IMR-90 (cell line): ENCODE results near the gene SLCO3A1. TPM values are rescaled to one million over a fixed set of nuclear protein-coding genes. Genes with fewer than 3 reads are reported as not detected.

Experiments used
- ATAC-seq: fragments of 200-7000 bp; cut with Tn5 transposase; 2 replicates; pipeline ENCODE4 v1.9.1; 2020; ENCODE audit warnings: low read depth, mild to moderate bottlenecking, moderate library complexity
- BruUV-seq: library from RNA; stranded (reverse); fragments of 400-500 nt; replicated peaks from 2 replicates; lab custom pipeline; 2021; lab: Mats Ljungman, UMichigan
- CTCF ChIA-PET: fragments of 300-600 bp; formaldehyde crosslinking; extraction: SDS; loops from one replicate; lab custom pipeline; 2021; ENCODE audit warnings: antibody characterized with exemption; lab: Yijun Ruan, JAX
- POLR2A ChIA-PET: fragments of 300-600 bp; sonication (Branson Sonifier 250); formaldehyde crosslinking; loops from one replicate; lab custom pipeline; 2022; ENCODE audit warnings: antibody characterized with exemption; ENCODE audit not compliant: unreplicated experiment; lab: Charles Lee
- DNase-seq: peaks from one replicate; pipeline ENCODE4 v3.0.0; 2013
- H2AFZ ChIP-seq: replicated peaks from 2 replicates; pipeline ENCODE3; 2013; ENCODE audit warnings: low read length, mild to moderate bottlenecking; ENCODE audit not compliant: poor library complexity
- H2AK5ac ChIP-seq: 2 replicates; pipeline ENCODE4 v1.6.1; 2013; ENCODE audit warnings: low read depth, low read length, inconsistent platforms
- H2AK9ac ChIP-seq: replicated peaks from 2 replicates; pipeline ENCODE3; 2013; ENCODE audit warnings: mild to moderate bottlenecking, low read depth, low read length, moderate library complexity; ENCODE audit not compliant: poor library complexity
- H2BK120ac ChIP-seq: 2 replicates; pipeline ENCODE4 v1.6.1; 2013; ENCODE audit warnings: low read depth, low read length, inconsistent platforms
- H2BK15ac ChIP-seq: 3 replicates; pipeline ENCODE4 v1.6.1; 2013; ENCODE audit warnings: low read depth, low read length, inconsistent platforms
- H2BK20ac ChIP-seq: 2 replicates; pipeline ENCODE4 v1.6.1; 2013; ENCODE audit warnings: low read depth, mild to moderate bottlenecking, inconsistent platforms, low read length, moderate library complexity
- H2BK5ac ChIP-seq: 2 replicates; pipeline ENCODE4 v1.6.1; 2013; ENCODE audit warnings: mild to moderate bottlenecking, low read depth, low read length, inconsistent platforms; ENCODE audit not compliant: poor library complexity, severe bottlenecking
- H3K14ac ChIP-seq: replicated peaks from 2 replicates; pipeline ENCODE4 v1.6.1; 2013; ENCODE audit warnings: low read depth, low read length, inconsistent platforms
- H3K18ac ChIP-seq: 2 replicates; pipeline ENCODE4 v1.6.1; 2013; ENCODE audit warnings: low read depth, low read length, control low read depth
- H3K23ac ChIP-seq: 2 replicates; pipeline ENCODE4 v1.6.1; 2013; ENCODE audit warnings: low read depth, low read length, inconsistent platforms
- H3K27ac ChIP-seq: 2 replicates; pipeline ENCODE4 v1.5.1; 2013; ENCODE audit warnings: mild to moderate bottlenecking, control low read depth, low read length; ENCODE audit not compliant: insufficient read depth
- H3K27me3 ChIP-seq: 2 replicates; pipeline ENCODE4 v1.6.1; 2013; ENCODE audit warnings: low read length; ENCODE audit not compliant: control insufficient read depth, insufficient read depth
- H3K36me3 ChIP-seq: 2 replicates; pipeline ENCODE4 v1.6.1; 2013; ENCODE audit warnings: low read length, mixed read lengths; ENCODE audit not compliant: control insufficient read depth, insufficient read depth
- H3K4ac ChIP-seq: 2 replicates; pipeline ENCODE4 v1.6.1; 2013; ENCODE audit warnings: low read depth, low read length, inconsistent platforms
- H3K4me1 ChIP-seq: 2 replicates; pipeline ENCODE4 v1.6.1; 2013; ENCODE audit warnings: low read length, mixed read lengths; ENCODE audit not compliant: control insufficient read depth, insufficient read depth
- H3K4me2 ChIP-seq: 2 replicates; pipeline ENCODE4 v1.6.1; 2013; ENCODE audit warnings: low read depth, mild to moderate bottlenecking, control low read depth, low read length, moderate library complexity
- H3K4me3 ChIP-seq: 2 replicates; pipeline ENCODE4 v1.5.1; 2013; ENCODE audit warnings: low read depth, mild to moderate bottlenecking, control low read depth, low read length, moderate library complexity; ENCODE audit not compliant: insufficient read depth
- H3K56ac ChIP-seq: 2 replicates; pipeline ENCODE4 v1.6.1; 2013; ENCODE audit warnings: low read length, inconsistent platforms; ENCODE audit not compliant: insufficient read depth; ENCODE audit errors: extremely low read depth
- H3K79me1 ChIP-seq, 2 experiments: 2 replicates each; pipeline ENCODE4 v1.6.1; 2013; ENCODE audit warnings: low read length in 2 of 2, inconsistent platforms in 1 of 2, low read depth in 1 of 2
- H3K9ac ChIP-seq: 2 replicates; pipeline ENCODE4 v1.6.1; 2013; ENCODE audit warnings: low read depth, low read length, control low read depth
- H3K9me1 ChIP-seq: 2 replicates; pipeline ENCODE4 v1.6.1; 2013; ENCODE audit warnings: low read length, inconsistent platforms; ENCODE audit not compliant: insufficient read depth
- H3K9me3 ChIP-seq: 2 replicates; pipeline ENCODE4 v1.6.1; 2013; ENCODE audit warnings: low read length; ENCODE audit not compliant: control insufficient read depth, insufficient read depth
- H4K20me1 ChIP-seq: 2 replicates; pipeline ENCODE4 v1.6.1; 2013; ENCODE audit warnings: low read length, inconsistent platforms; ENCODE audit not compliant: insufficient read depth
- H4K5ac ChIP-seq: 2 replicates; pipeline ENCODE4 v1.6.1; 2013; ENCODE audit warnings: mild to moderate bottlenecking, low read depth, low read length, control low read depth
- H4K8ac ChIP-seq, 2 experiments: 2 replicates each; pipeline ENCODE4 v1.6.1; 2013; ENCODE audit warnings: low read depth in 2 of 2, low read length in 2 of 2, control low read depth in 1 of 2, inconsistent platforms in 1 of 2
- H4K91ac ChIP-seq: 2 replicates; pipeline ENCODE4 v1.6.1; 2013; ENCODE audit warnings: low read depth, low read length, inconsistent platforms; ENCODE audit not compliant: insufficient read depth
- CEBPB ChIP-seq: IDR thresholded peaks from 2 replicates; pipeline ENCODE4 v1.6.1; 2012; ENCODE audit warnings: low read depth, low read length, improper control_type of control experiment
- WGBS, 2 experiments: methylation state at CpG; one replicate each; pipeline versions ENCODE4 v1.1.5 to v1.1.7; 2013; ENCODE audit warnings: missing lambda C conversion rate in 2 of 2; ENCODE audit not compliant: insufficient read length in 1 of 2; ENCODE audit errors: extremely low coverage in 2 of 2; 5-methylcytosine and 5-hydroxymethylcytosine counted together
- dilution Hi-C: fragments of 300-500 bp; cut with HindIII; formaldehyde crosslinking; loops from one replicate; pipeline ENCODE4 v1.14.3; 2018; ENCODE audit warnings: low sequenced_read_pairs; ENCODE audit not compliant: unreplicated experiment
- in situ Hi-C: fragments of 300-500 bp; cut with MboI; formaldehyde crosslinking; loops from 3 replicates; pipeline ENCODE4 v1.14.3; 2019; ENCODE audit warnings: low sequenced_read_pairs, inconsistent platforms, mixed read lengths
- intact Hi-C: fragments of 100-400 bp; cut with micrococcal nuclease; formaldehyde crosslinking; loops from 2 replicates; pipeline ENCODE4 v1.10.0; 2022
- polyA plus RNA-seq, 3 experiments: library from polyadenylated mRNA; depleted of rRNA; stranded (reverse); fragments of >200 nt; gene quantifications; 2 replicates each; pipeline ENCODE4 v1.2.3, GENCODE V29; 2012; ENCODE audit warnings: low replicate concordance in 1 of 3
- total RNA-seq: library from RNA; depleted of rRNA; stranded (reverse); fragments of >200 nt; gene quantifications from 2 replicates; pipeline ENCODE4 v1.2.3, GENCODE V29; 2012
- TF ChIP-seq, protein P1 (sequence below): conservative IDR thresholded peaks from 2 replicates; pipeline ENCODE4 v1.5.1; 2012; ENCODE audit warnings: mild to moderate bottlenecking, low read depth, low read length, improper control_type of control experiment

Gene SLCO3A1
- total and polyA plus RNA-seq, 2 of the 4 experiments (the other 2 are of a cell fraction) = 4.7 to 8.1 TPM

DNA sequence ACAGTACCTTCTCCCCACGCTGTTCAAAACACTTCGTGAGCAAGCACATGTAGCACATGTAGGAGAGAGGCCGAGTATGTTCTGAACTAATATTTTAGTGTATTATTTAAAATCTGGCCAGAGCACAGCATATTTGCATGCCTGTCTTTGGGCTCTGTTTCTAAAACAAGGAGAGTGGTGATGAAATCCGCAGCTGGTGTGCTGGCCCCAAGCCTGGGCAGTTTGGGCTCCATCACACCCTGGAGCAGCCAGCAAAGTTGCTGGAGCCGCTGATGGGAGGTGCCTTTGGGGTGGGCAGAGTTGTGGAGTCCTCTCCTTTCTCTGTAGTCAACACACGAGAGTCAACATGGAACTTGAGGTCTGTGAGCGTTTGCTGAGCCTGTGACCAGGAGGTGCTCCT lies 116.6 kb downstream of the SLCO3A1 start:
- Histone ChIP-seq H3K27me3 (no peaks in the 10 kb centered on the region), H2AK9ac (no peak overlapping the region), H3K4ac (no peak overlapping the region), H4K91ac (no peak overlapping the region), H2AFZ (no peak overlapping the region), H4K20me1 (no peaks in the 10 kb centered on the region), H4K5ac (no peak overlapping the region), H3K4me2 (no peak overlapping the region), H3K18ac (no peak overlapping the region), H3K36me3 (no peaks in the 10 kb centered on the region), H3K9ac (no peak overlapping the region), H2BK15ac (no peak overlapping the region), H3K4me1 (peaks cover 6% of the 10 kb centered on the region; the same call in 1 of the 2 replicates), H3K56ac (no peak overlapping the region), H2AK5ac (no peak overlapping the region), H2BK20ac (no peak overlapping the region), H3K4me3 (no peak overlapping the region), H2BK120ac (no peak overlapping the region), H3K9me1 (no peaks in the 10 kb centered on the region), H3K14ac (no peak overlapping the region), H2BK5ac (no peak overlapping the region), H3K79me1 (0 out of 4 replicates have a peak, but pooled peaks cover 0 to 2% of the 10 kb centered on the region in 2 experiments), H4K8ac (no peak overlapping the region), H3K27ac (no peak overlapping the region), H3K9me3 (no peaks in the 10 kb centered on the region), H3K23ac (no peak overlapping the region)
- WGBS, 2 experiments = no CpG with 5 or more reads among the region's 7 CpGs
- DNase-seq (peak; percentile 60), ATAC-seq (peak; percentile 80)
- TF ChIP-seq, protein P1, sequence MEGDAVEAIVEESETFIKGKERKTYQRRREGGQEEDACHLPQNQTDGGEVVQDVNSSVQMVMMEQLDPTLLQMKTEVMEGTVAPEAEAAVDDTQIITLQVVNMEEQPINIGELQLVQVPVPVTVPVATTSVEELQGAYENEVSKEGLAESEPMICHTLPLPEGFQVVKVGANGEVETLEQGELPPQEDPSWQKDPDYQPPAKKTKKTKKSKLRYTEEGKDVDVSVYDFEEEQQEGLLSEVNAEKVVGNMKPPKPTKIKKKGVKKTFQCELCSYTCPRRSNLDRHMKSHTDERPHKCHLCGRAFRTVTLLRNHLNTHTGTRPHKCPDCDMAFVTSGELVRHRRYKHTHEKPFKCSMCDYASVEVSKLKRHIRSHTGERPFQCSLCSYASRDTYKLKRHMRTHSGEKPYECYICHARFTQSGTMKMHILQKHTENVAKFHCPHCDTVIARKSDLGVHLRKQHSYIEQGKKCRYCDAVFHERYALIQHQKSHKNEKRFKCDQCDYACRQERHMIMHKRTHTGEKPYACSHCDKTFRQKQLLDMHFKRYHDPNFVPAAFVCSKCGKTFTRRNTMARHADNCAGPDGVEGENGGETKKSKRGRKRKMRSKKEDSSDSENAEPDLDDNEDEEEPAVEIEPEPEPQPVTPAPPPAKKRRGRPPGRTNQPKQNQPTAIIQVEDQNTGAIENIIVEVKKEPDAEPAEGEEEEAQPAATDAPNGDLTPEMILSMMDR = no peak
- peak; percentile 34 for TF ChIP-seq CEBPB
- no TSS peak for BruUV-seq
- ChIA-PET POLR2A (no interaction called here), CTCF (no interaction called here)
- dilution Hi-C loops = no loop called here
- intact Hi-C loops = loop anchor here (5.0 kb wide), 2 partner anchors 103 to 118 kb away; partner anchors contain the start of gene SLCO3A1
- in situ Hi-C loops = no loop called here
